GM12872 (cell line): ENCODE data around the gene VIPR2.

Experiments used
- TF ChIP-seq, protein P1 (sequence below): IDR thresholded peaks from 3 replicates; pipeline ENCODE4 v1.5.1; 2011; ENCODE audit warnings: low read depth, mild to moderate bottlenecking, low read length, moderate library complexity; ENCODE audit not compliant: insufficient read depth

Gene VIPR2

GRCh38 chr7:159034988-159035387 lies 109.7 kb downstream of the VIPR2 start:
- TF ChIP-seq, protein P1, sequence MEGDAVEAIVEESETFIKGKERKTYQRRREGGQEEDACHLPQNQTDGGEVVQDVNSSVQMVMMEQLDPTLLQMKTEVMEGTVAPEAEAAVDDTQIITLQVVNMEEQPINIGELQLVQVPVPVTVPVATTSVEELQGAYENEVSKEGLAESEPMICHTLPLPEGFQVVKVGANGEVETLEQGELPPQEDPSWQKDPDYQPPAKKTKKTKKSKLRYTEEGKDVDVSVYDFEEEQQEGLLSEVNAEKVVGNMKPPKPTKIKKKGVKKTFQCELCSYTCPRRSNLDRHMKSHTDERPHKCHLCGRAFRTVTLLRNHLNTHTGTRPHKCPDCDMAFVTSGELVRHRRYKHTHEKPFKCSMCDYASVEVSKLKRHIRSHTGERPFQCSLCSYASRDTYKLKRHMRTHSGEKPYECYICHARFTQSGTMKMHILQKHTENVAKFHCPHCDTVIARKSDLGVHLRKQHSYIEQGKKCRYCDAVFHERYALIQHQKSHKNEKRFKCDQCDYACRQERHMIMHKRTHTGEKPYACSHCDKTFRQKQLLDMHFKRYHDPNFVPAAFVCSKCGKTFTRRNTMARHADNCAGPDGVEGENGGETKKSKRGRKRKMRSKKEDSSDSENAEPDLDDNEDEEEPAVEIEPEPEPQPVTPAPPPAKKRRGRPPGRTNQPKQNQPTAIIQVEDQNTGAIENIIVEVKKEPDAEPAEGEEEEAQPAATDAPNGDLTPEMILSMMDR: no peak

DNA sequence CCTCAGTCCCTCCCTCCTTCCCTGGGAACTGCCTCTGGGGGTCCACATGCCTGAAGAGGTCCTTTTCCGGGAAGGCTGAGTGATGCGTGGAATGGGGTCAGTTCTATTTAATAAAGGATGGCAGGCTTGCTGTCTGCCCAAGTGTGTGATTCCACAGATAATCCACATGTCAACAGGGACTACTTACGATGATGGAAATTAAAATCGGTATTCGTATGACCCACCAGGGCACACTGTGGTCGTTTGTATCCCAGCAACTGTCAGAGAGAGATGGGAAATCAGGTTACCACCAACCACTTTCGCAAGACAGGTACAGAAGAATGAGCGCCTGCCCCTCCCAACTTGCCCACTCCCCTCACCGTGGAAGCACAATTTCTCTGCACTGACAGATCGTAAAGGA lies 110.3 kb downstream of the VIPR2 start:
- TF ChIP-seq, protein P1: no peak

GRCh38 chr7:159033956-159034355 lies 110.7 kb downstream of the VIPR2 start:
- TF ChIP-seq, protein P1: no peak

- TF ChIP-seq, protein P1: no peak
These were observed 111.2 kb downstream of the VIPR2 start for GRCh38 chr7:159033473-159033825.

- TF ChIP-seq, protein P1: no peak
These were observed 111.8 kb downstream of the VIPR2 start for GRCh38 chr7:159032753-159033472.

DNA sequence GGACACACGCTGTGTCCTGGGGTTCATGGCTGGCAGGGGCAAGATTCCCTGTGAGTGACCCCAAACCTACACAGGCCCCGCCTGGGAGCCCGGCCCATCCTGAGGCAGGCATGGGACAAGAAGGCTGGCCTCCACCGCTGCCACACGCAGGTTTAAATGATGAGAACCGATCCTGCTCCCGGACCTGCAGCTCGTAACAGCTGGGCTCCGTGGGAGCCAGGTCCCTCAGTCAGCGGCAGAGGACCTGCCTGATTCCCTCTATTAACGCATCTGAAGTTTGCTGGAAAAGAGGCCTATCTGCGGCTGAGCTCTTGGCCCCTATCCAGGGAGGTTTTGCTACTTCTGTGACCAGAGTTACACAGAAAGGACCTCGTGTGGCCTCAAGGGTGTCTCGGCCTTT lies 112.3 kb downstream of the VIPR2 start:
- TF ChIP-seq, protein P1: no peak

DNA sequence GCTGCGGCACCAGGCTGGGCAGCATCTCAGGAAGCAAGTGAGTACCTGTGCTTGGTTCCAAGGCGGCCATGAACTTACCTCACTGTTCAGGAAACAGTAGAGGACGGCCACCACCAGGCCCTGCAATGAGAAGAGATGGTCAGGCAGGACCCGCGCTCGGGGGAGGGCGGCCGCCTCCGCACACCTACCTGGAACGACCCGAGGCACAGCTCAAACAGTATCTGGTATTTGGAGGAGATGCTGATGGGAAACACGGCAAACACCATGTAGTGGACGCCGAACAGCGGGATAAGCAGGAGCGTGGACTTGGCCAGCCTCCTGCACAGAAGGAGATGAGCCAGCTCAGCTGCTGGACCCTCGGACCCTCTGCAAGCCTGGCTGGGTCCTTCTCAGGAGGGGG lies 112.9 kb downstream of the VIPR2 start:
- TF ChIP-seq, protein P1: no peak
